ENCODE data around the gene MKX.

GRCh38 chr10:27624941-27625340 is 120.7 kb downstream of the MKX start:
- no peak for TF ChIP-seq CTCF (IDR thresholded peaks at IDR 0.05; ENCODE audit: insufficient read depth, low read length)
- no peak for TF ChIP-seq POLR2AphosphoS5 (IDR thresholded peaks at IDR 0.05; ENCODE audit: low read depth)
- TF ChIP-seq GABPA (IDR thresholded peaks at IDR 0.05; ENCODE audit: low read depth): no peak
- TF ChIP-seq SPI1 (IDR thresholded peaks at IDR 0.05; ENCODE audit: borderline replicate concordance, low read depth): no peak
- no peak for TF ChIP-seq REST (IDR thresholded peaks at IDR 0.05; ENCODE audit: insufficient replicate concordance, low read depth)

Measured in HL-60 (cell line).